Measurements from ENCODE around the gene ZFYVE28.

Gene ZFYVE28

GRCh38 chr4:2407991-2408342 lies 10.5 kb downstream of the ZFYVE28 start:
- DNase-seq = no peak

GRCh38 chr4:2406920-2407319 lies 11.5 kb downstream of the ZFYVE28 start:
- DNase-seq = no peak

GRCh38 chr4:2406406-2406805 lies 12.0 kb downstream of the ZFYVE28 start:
- DNase-seq = no peak

GRCh38 chr4:2402941-2403340 lies 15.5 kb downstream of the ZFYVE28 start:
- DNase-seq = no peak

GRCh38 chr4:2402048-2402842 lies 16.2 kb downstream of the ZFYVE28 start:
- no peak for DNase-seq

GRCh38 chr4:2401610-2401983 lies 16.8 kb downstream of the ZFYVE28 start:
- no peak for DNase-seq

- DNase-seq = no peak
These were observed 17.4 kb downstream of the ZFYVE28 start for GRCh38 chr4:2400841-2401609.

GRCh38 chr4:2399631-2400190 lies 18.7 kb downstream of the ZFYVE28 start:
- no peak for DNase-seq

GRCh38 chr4:2399216-2399615 lies 19.2 kb downstream of the ZFYVE28 start:
- no peak for DNase-seq

- DNase-seq = no peak
These were observed 20.7 kb downstream of the ZFYVE28 start for GRCh38 chr4:2397596-2398379.

GRCh38 chr4:2396781-2397368 lies 21.6 kb downstream of the ZFYVE28 start:
- DNase-seq = no peak

GRCh38 chr4:2395584-2395983 lies 22.9 kb downstream of the ZFYVE28 start:
- DNase-seq = no peak

GRCh38 chr4:2395038-2395437 lies 23.4 kb downstream of the ZFYVE28 start:
- DNase-seq = no peak

GRCh38 chr4:2394528-2394927 lies 23.9 kb downstream of the ZFYVE28 start:
- DNase-seq = no peak

GRCh38 chr4:2393353-2394270 lies 24.8 kb downstream of the ZFYVE28 start:
- no peak for DNase-seq

GRCh38 chr4:2390784-2391421 lies 27.5 kb downstream of the ZFYVE28 start:
- DNase-seq = no peak

- DNase-seq = no peak
These were observed 28.3 kb downstream of the ZFYVE28 start for GRCh38 chr4:2390146-2390545.

- no peak for DNase-seq
These were observed 28.8 kb downstream of the ZFYVE28 start for GRCh38 chr4:2389691-2390090.

- DNase-seq = no peak
These were observed 29.8 kb downstream of the ZFYVE28 start for GRCh38 chr4:2388429-2389182.

- no peak for DNase-seq
These were observed 30.6 kb downstream of the ZFYVE28 start for GRCh38 chr4:2387829-2388228.
